Measurements from ENCODE around the gene PKP2.

PKP2 gene

DNA sequence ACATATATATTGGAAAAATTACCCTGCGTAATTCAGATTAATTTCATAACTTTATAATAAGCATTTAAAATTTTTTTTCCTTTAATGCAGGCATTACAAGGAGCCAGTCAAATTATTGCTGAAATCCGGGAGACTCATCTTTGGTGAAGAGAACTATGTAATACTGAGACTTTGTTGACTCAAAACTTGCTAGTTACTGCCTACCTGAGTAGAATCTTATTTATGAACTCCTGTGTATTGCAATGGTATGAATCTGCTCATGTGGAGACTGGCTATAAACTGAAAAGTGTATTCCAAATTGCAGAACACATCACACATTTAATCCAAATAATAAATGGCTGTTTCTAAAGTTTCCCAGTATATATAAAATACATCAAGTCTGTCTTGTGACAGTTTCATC is 153.3 kb downstream of the PKP2 start:
- DNase-seq: no peak

DNA sequence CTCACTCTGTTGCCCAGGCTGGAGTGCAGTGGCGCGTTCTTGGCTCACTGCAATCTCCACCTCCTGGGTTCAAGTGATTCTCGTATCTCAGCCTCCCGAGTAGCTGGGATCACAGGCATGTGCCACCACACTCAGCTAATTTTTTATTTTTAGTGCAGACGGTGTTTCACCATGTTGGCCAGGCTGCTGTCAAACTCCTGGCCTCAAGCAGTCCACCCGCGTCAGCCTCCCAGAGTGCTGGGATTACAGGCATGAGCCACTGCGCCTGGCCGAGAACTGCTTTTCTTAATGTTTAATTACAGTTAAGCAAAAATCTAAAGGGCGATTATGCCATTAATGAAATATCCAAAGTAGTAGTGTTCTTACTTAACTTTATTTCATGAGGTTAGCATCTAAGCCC is 154.4 kb downstream of the PKP2 start:
- DNase-seq: no peak

Measured in NCI-H146 (cell line).